ENCODE results near the gene UBXN2A.

The UBXN2A gene

DNA sequence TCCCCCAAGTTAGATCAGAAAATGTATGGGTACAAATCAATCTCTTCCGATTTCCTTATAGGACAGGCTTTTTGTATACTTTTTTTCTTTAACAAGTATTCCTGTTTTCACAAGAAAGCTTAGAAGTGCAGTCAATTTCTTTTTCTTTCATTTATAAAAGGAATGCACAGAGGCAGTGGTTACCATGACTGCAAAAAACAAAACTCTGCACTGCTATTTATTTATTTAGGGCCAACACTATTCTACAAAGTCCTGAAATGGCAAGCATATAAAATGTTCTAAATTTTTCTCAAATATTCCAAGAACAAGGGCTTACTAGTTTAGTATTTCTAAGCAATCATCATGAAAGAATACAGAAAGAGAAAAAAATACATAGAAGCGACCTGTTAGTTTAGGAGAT is 35.6 kb upstream of the UBXN2A start:
- Histone ChIP-seq H3K4me3 (no peak overlapping the region), H3K27ac (no peak overlapping the region)
- TF ChIP-seq, protein P1, sequence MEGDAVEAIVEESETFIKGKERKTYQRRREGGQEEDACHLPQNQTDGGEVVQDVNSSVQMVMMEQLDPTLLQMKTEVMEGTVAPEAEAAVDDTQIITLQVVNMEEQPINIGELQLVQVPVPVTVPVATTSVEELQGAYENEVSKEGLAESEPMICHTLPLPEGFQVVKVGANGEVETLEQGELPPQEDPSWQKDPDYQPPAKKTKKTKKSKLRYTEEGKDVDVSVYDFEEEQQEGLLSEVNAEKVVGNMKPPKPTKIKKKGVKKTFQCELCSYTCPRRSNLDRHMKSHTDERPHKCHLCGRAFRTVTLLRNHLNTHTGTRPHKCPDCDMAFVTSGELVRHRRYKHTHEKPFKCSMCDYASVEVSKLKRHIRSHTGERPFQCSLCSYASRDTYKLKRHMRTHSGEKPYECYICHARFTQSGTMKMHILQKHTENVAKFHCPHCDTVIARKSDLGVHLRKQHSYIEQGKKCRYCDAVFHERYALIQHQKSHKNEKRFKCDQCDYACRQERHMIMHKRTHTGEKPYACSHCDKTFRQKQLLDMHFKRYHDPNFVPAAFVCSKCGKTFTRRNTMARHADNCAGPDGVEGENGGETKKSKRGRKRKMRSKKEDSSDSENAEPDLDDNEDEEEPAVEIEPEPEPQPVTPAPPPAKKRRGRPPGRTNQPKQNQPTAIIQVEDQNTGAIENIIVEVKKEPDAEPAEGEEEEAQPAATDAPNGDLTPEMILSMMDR (IDR thresholded peaks at IDR 0.05) = no peak
- no peak for DNase-seq (ENCODE audit: low spot score)

DNA sequence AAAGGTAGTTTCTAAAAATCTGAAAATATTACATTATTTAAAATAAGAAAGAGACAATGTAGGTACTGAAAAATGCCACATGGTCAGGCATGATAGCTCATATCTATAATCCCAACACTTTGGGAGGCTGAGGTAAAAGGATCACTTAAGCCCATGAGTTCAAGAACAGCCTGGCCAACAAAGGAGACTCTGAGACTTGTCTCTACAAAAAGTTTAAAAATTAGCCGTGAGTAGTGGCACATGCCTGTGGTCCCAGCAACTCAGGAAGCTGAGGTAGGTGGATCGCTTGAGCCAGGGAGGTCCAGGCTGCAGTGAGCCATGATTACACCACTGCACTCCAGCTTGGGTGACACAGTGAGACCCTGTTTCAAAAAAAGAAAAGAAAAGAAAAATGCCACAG is 35.1 kb upstream of the UBXN2A start:
- no peak for DNase-seq (ENCODE audit: low spot score)
- Histone ChIP-seq H3K4me3 (no peak overlapping the region), H3K27ac (no peak overlapping the region)
- TF ChIP-seq, protein P1 (IDR thresholded peaks at IDR 0.05) = no peak

DNA sequence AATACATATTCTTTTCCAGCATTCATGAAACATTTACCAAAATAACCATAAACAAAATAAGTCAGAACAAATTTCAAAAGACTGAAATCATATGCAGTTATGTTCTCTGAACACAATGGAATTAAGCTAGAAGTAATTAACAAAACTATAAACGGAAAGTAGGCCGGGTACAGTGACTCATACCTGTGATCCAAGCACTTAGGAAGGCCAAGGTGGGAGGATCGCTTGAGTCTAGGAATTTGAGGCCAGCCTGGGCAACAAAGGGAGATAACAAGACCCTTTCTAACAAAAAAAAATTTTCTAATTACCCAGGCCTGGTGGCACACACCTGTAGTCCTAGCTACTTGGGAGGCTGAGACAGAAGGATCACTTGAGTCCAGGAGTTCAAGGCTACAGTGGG is 28.2 kb upstream of the UBXN2A start:
- no peak for DNase-seq (ENCODE audit: low spot score)
- H3K27ac ChIP-seq = no peak overlapping the region
- TF ChIP-seq, protein P1 (IDR thresholded peaks at IDR 0.05) = no peak

DNA sequence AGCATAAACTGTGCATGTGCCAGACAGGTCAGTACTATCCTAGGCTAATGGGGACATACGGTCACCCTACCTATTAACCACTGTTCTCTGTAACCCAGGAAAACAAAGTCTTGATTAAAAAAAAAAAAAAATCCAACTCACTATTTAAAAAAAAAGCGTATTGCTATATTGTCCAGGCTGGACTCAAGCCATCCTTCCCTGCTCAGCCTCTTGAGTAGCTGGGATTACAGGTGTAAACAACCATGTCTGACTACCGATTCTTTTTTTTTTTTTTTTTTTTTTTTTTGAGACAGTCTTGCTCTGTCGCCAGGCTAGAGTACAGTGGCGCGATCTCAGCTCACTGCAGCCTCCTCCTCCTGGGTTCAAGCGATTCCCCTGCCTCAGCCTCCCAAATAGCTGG is 24.9 kb upstream of the UBXN2A start:
- TF ChIP-seq, protein P1 (IDR thresholded peaks at IDR 0.05) = no peak
- H3K4me3 ChIP-seq = no peak overlapping the region
- H3K27ac ChIP-seq = no peak overlapping the region
- no peak for DNase-seq (ENCODE audit: low spot score)

More for the DNA sequence above, 28.2 kb upstream of the UBXN2A start:
- H3K4me3 ChIP-seq = no peak overlapping the region

DNA sequence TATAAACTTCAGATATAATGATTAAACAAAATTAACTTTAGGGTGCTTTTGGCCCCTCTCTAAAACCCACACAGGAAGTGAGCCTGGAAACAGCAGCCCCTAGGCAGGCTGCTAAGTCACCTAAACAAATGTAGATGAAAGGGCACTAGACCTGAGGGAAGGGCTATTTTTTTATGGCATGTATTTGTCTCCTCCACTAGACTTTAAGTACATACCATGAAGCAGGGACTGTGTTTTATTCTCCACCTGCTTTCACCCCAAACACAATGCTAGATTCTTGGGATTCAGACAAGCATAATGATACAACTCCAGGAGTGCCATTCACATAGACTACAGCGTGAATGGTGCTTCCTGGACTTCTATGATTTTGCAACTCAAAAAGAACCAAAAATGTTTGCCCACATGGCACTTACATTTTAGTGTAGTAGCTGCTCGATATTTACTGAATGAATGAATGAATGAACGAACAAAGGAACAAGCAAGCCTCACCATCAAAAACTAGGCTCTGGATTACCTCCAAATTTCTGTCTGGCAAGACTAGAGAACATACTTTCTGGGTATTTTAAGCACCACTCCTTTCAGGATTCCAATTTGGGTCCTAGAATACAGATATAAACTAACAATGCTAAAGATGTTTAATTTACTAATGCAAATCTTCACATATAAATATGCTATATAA is 23.4 kb upstream of the UBXN2A start:
- TF ChIP-seq, protein P1 (IDR thresholded peaks at IDR 0.05) = no peak
- Histone ChIP-seq H3K4me3 (no peak overlapping the region), H3K27ac (peak overlapping the region in 1 of 2 donors; percentile 13)
- DNase-seq (ENCODE audit: low spot score) = no peak

DNA sequence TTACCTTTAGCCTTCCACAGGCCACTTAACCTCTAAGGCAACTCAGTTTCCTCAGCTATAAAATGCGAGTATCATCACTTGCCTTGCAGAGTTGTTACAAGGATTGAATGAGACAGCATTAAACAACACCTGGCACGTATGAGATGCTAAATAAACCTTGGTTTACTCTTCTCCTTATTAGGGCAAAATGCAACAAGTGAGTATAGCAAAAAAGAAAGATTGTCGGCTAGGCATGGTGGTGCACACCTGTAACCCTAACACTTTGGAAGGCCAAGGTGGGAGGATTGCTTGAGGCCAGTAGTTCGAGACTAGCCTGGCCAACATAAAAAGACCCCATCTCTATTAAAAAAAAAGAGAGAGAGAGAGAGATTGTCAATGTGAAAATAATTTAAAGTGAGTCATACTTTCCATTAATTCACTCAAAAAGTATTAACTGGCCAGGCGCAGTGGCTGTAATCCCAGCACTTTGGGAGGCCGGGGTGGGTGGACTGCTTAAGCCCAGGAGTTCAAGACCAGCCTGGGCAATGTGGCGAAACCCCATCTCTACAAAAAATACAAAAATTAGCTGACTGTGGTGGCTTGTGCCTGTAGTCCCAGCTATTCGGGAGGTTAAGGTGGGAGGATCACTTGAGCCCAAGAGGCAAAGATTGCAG is 21.3 kb upstream of the UBXN2A start:
- H3K4me3 ChIP-seq = no peak overlapping the region
- DNase-seq (ENCODE audit: low spot score) = no peak
- H3K27ac ChIP-seq = no peak overlapping the region
- TF ChIP-seq, protein P1 (IDR thresholded peaks at IDR 0.05) = no peak

Data from coronary artery (tissue), 2 donors.